Right renal cortex interstitium (tissue), 3 donors: ENCODE data around the gene RCBTB1. TPM values are rescaled to one million over a fixed set of nuclear protein-coding genes. Genes with fewer than 3 reads are reported as not detected.
"Not testable (repeated sequence)": the region's sequence is repeated elsewhere in the genome, so short reads cannot be mapped to it uniquely, and the experiment has no call there.

Source experiments
- DNase-seq, 3 donors: peaks; one replicate each; pipeline ENCODE4 v3.0.0-alpha.2; 2013; ENCODE audit warnings: low read depth in 3 of 3, low spot score in 2 of 3
- polyA plus RNA-seq, 3 donors: library from polyadenylated mRNA; unstranded; fragments of 120-200 nt; gene quantifications; one replicate each; pipeline ENCODE4 v1.2.1, GENCODE V29; 2013; ENCODE audit not compliant: insufficient read length in 3 of 3

The RCBTB1 gene
- polyA plus RNA-seq, 3 donors = 38.4 to 45.1 (median 43.0) TPM

- DNase-seq = peak; percentile 56 to 67 (median 66)
These were observed 21.6 kb upstream of the RCBTB1 start for GRCh38 chr13:49606747-49607648.

GRCh38 chr13:49604570-49604969, 19.2 kb upstream of the RCBTB1 start:
- no peak for DNase-seq

- not testable (repeated sequence) for DNase-seq
These were observed 17.3 kb upstream of the RCBTB1 start for GRCh38 chr13:49602615-49603014.

- DNase-seq = no peak
These were observed 16.6 kb upstream of the RCBTB1 start for GRCh38 chr13:49602005-49602404.

- no peak for DNase-seq
These were observed 11.8 kb upstream of the RCBTB1 start for GRCh38 chr13:49597043-49597641.

- DNase-seq = no peak
These were observed 10.9 kb upstream of the RCBTB1 start for GRCh38 chr13:49596221-49596620.

- DNase-seq = no peak
These were observed 9.2 kb upstream of the RCBTB1 start for GRCh38 chr13:49594576-49594975.

- not testable (repeated sequence) for DNase-seq
These were observed 8.5 kb upstream of the RCBTB1 start for GRCh38 chr13:49593876-49594275.

- not testable (repeated sequence) for DNase-seq
These were observed 5.4 kb upstream of the RCBTB1 start for GRCh38 chr13:49590714-49591113.

GRCh38 chr13:49587311-49587847, 2.0 kb upstream of the RCBTB1 start:
- DNase-seq = no peak

- DNase-seq = no peak
These were observed 1.4 kb upstream of the RCBTB1 start for GRCh38 chr13:49586717-49587116.

- DNase-seq = peak in 1 of 3 donors; percentile 23
These were observed 581 bp downstream of the RCBTB1 start for GRCh38 chr13:49584771-49585182.

- no peak for DNase-seq
These were observed 4.2 kb downstream of the RCBTB1 start for GRCh38 chr13:49580980-49581680.

- DNase-seq = no peak
These were observed 5.9 kb downstream of the RCBTB1 start for GRCh38 chr13:49579501-49579900.

- DNase-seq = no peak
These were observed 13.8 kb downstream of the RCBTB1 start for GRCh38 chr13:49571299-49572240.

GRCh38 chr13:49569993-49570689, 15.2 kb downstream of the RCBTB1 start:
- no peak for DNase-seq

GRCh38 chr13:49567491-49567890, 17.9 kb downstream of the RCBTB1 start:
- DNase-seq = no peak

- DNase-seq = no peak
These were observed 18.9 kb downstream of the RCBTB1 start for GRCh38 chr13:49566461-49566860.

GRCh38 chr13:49565461-49565860, 19.9 kb downstream of the RCBTB1 start:
- not testable (repeated sequence) for DNase-seq
